ENCODE data around the gene FAM13B.

FAM13B gene

GRCh38 chr5:137937994-137938750 is 94.7 kb downstream of the FAM13B start:
- H3K27me3 ChIP-seq (ENCODE audit: control insufficient read depth, insufficient read depth, low read length): no peaks in the 10 kb centered on the region
- no peak overlapping the region for H3K4me3 ChIP-seq (ENCODE audit: low read length)
- H3K4me1 ChIP-seq (ENCODE audit: control insufficient read depth, insufficient read depth, low read length): no peaks in the 10 kb centered on the region
- DNase-seq (ENCODE audit: low read depth, low spot score): no peak
- H3K9me3 ChIP-seq (ENCODE audit: control insufficient read depth, insufficient read depth, low read length): no peaks in the 10 kb centered on the region
- H3K27ac ChIP-seq (ENCODE audit: low read length): no peak overlapping the region
- H3K36me3 ChIP-seq (ENCODE audit: control insufficient read depth, insufficient read depth, low read length): peaks cover 5% of the 10 kb centered on the region; the same call in 1 of the 2 replicates
- WGBS (ENCODE audit: insufficient coverage, insufficient read length): no CpG with 5 or more reads among the region's 1 CpG

GRCh38 chr5:137935694-137936093 is 97.2 kb downstream of the FAM13B start:
- no peak overlapping the region for H3K4me3 ChIP-seq (ENCODE audit: low read length)
- no peak for DNase-seq (ENCODE audit: low read depth, low spot score)
- peaks cover 3% of the 10 kb centered on the region; the same call in 1 of the 2 replicates for H3K36me3 ChIP-seq (ENCODE audit: control insufficient read depth, insufficient read depth, low read length)
- no peaks in the 10 kb centered on the region for H3K4me1 ChIP-seq (ENCODE audit: control insufficient read depth, insufficient read depth, low read length)
- no peak overlapping the region for H3K27ac ChIP-seq (ENCODE audit: low read length)
- no peaks in the 10 kb centered on the region for H3K27me3 ChIP-seq (ENCODE audit: control insufficient read depth, insufficient read depth, low read length)
- no CpG with 5 or more reads among the region's 3 CpGs for WGBS (ENCODE audit: insufficient coverage, insufficient read length)
- no peaks in the 10 kb centered on the region for H3K9me3 ChIP-seq (ENCODE audit: control insufficient read depth, insufficient read depth, low read length)

GRCh38 chr5:137935190-137935589 is 97.7 kb downstream of the FAM13B start:
- no CpG with 5 or more reads among the region's 1 CpG for WGBS (ENCODE audit: insufficient coverage, insufficient read length)
- no peak overlapping the region for H3K27ac ChIP-seq (ENCODE audit: low read length)
- H3K36me3 ChIP-seq (ENCODE audit: control insufficient read depth, insufficient read depth, low read length): peaks cover 3% of the 10 kb centered on the region; the same call in 1 of the 2 replicates
- no peaks in the 10 kb centered on the region for H3K9me3 ChIP-seq (ENCODE audit: control insufficient read depth, insufficient read depth, low read length)
- H3K4me3 ChIP-seq (ENCODE audit: low read length): no peak overlapping the region
- H3K27me3 ChIP-seq (ENCODE audit: control insufficient read depth, insufficient read depth, low read length): no peaks in the 10 kb centered on the region
- no peak for DNase-seq (ENCODE audit: low read depth, low spot score)
- no peaks in the 10 kb centered on the region for H3K4me1 ChIP-seq (ENCODE audit: control insufficient read depth, insufficient read depth, low read length)

- no peaks in the 10 kb centered on the region for H3K4me1 ChIP-seq (ENCODE audit: control insufficient read depth, insufficient read depth, low read length)
- no peaks in the 10 kb centered on the region for H3K9me3 ChIP-seq (ENCODE audit: control insufficient read depth, insufficient read depth, low read length)
- no peak overlapping the region for H3K4me3 ChIP-seq (ENCODE audit: low read length)
- no peaks in the 10 kb centered on the region for H3K36me3 ChIP-seq (ENCODE audit: control insufficient read depth, insufficient read depth, low read length)
- WGBS (ENCODE audit: insufficient coverage, insufficient read length): no CpG with 5 or more reads among the region's 3 CpGs
- H3K27me3 ChIP-seq (ENCODE audit: control insufficient read depth, insufficient read depth, low read length): no peaks in the 10 kb centered on the region
- DNase-seq (ENCODE audit: low read depth, low spot score): no peak
- no peak overlapping the region for H3K27ac ChIP-seq (ENCODE audit: low read length)
Measured at GRCh38 chr5:137933491-137933911, 99.4 kb downstream of the FAM13B start.

GRCh38 chr5:137932800-137933199 is 100.1 kb downstream of the FAM13B start:
- no peak overlapping the region for H3K27ac ChIP-seq (ENCODE audit: low read length)
- H3K9me3 ChIP-seq (ENCODE audit: control insufficient read depth, insufficient read depth, low read length): no peaks in the 10 kb centered on the region
- no peaks in the 10 kb centered on the region for H3K27me3 ChIP-seq (ENCODE audit: control insufficient read depth, insufficient read depth, low read length)
- DNase-seq (ENCODE audit: low read depth, low spot score): no peak
- WGBS (ENCODE audit: insufficient coverage, insufficient read length): no CpG with 5 or more reads among the region's 3 CpGs
- no peak overlapping the region for H3K4me3 ChIP-seq (ENCODE audit: low read length)
- no peaks in the 10 kb centered on the region for H3K4me1 ChIP-seq (ENCODE audit: control insufficient read depth, insufficient read depth, low read length)
- no peaks in the 10 kb centered on the region for H3K36me3 ChIP-seq (ENCODE audit: control insufficient read depth, insufficient read depth, low read length)

- H3K36me3 ChIP-seq (ENCODE audit: control insufficient read depth, insufficient read depth, low read length): no peaks in the 10 kb centered on the region
- H3K27ac ChIP-seq (ENCODE audit: low read length): no peak overlapping the region
- no CpG with 5 or more reads among the region's 4 CpGs for WGBS (ENCODE audit: insufficient coverage, insufficient read length)
- no peaks in the 10 kb centered on the region for H3K27me3 ChIP-seq (ENCODE audit: control insufficient read depth, insufficient read depth, low read length)
- no peaks in the 10 kb centered on the region for H3K9me3 ChIP-seq (ENCODE audit: control insufficient read depth, insufficient read depth, low read length)
- no peak for DNase-seq (ENCODE audit: low read depth, low spot score)
- no peak overlapping the region for H3K4me3 ChIP-seq (ENCODE audit: low read length)
- H3K4me1 ChIP-seq (ENCODE audit: control insufficient read depth, insufficient read depth, low read length): no peaks in the 10 kb centered on the region
Measured at GRCh38 chr5:137923856-137924255, 109.0 kb downstream of the FAM13B start.

GRCh38 chr5:137921931-137922330 is 110.9 kb downstream of the FAM13B start:
- Histone ChIP-seq H3K27me3 (ENCODE audit: control insufficient read depth, insufficient read depth, low read length) (no peaks in the 10 kb centered on the region), H3K9me3 (ENCODE audit: control insufficient read depth, insufficient read depth, low read length) (no peaks in the 10 kb centered on the region), H3K4me3 (ENCODE audit: low read length) (no peak overlapping the region), H3K4me1 (ENCODE audit: control insufficient read depth, insufficient read depth, low read length) (no peaks in the 10 kb centered on the region), H3K27ac (ENCODE audit: low read length) (no peak overlapping the region), H3K36me3 (ENCODE audit: control insufficient read depth, insufficient read depth, low read length) (no peaks in the 10 kb centered on the region)
- no CpG with 5 or more reads among the region's 3 CpGs for WGBS (ENCODE audit: insufficient coverage, insufficient read length)
- DNase-seq (ENCODE audit: low read depth, low spot score): no peak

GRCh38 chr5:137916923-137917322 is 116.0 kb downstream of the FAM13B start:
- no peak for DNase-seq (ENCODE audit: low read depth, low spot score)
- Histone ChIP-seq H3K27me3 (ENCODE audit: control insufficient read depth, insufficient read depth, low read length) (no peaks in the 10 kb centered on the region), H3K4me1 (ENCODE audit: control insufficient read depth, insufficient read depth, low read length) (no peaks in the 10 kb centered on the region), H3K4me3 (ENCODE audit: low read length) (no peak overlapping the region), H3K36me3 (ENCODE audit: control insufficient read depth, insufficient read depth, low read length) (no peaks in the 10 kb centered on the region), H3K27ac (ENCODE audit: low read length) (no peak overlapping the region), H3K9me3 (ENCODE audit: control insufficient read depth, insufficient read depth, low read length) (no peaks in the 10 kb centered on the region)
- WGBS (ENCODE audit: insufficient coverage, insufficient read length): no CpG with 5 or more reads among the region's 1 CpG

- no peak overlapping the region for H3K27ac ChIP-seq (ENCODE audit: low read length)
- H3K4me3 ChIP-seq (ENCODE audit: low read length): no peak overlapping the region
- H3K36me3 ChIP-seq (ENCODE audit: control insufficient read depth, insufficient read depth, low read length): no peaks in the 10 kb centered on the region
- WGBS (ENCODE audit: insufficient coverage, insufficient read length): no CpG with 5 or more reads among the region's 2 CpGs
- DNase-seq (ENCODE audit: low read depth, low spot score): no peak
- no peaks in the 10 kb centered on the region for H3K27me3 ChIP-seq (ENCODE audit: control insufficient read depth, insufficient read depth, low read length)
- H3K9me3 ChIP-seq (ENCODE audit: control insufficient read depth, insufficient read depth, low read length): no peaks in the 10 kb centered on the region
- no peaks in the 10 kb centered on the region for H3K4me1 ChIP-seq (ENCODE audit: control insufficient read depth, insufficient read depth, low read length)
Measured at GRCh38 chr5:137914758-137915157, 118.1 kb downstream of the FAM13B start.

- Histone ChIP-seq H3K36me3 (ENCODE audit: control insufficient read depth, insufficient read depth, low read length) (no peaks in the 10 kb centered on the region), H3K27ac (ENCODE audit: low read length) (no peak overlapping the region), H3K9me3 (ENCODE audit: control insufficient read depth, insufficient read depth, low read length) (no peaks in the 10 kb centered on the region), H3K4me3 (ENCODE audit: low read length) (no peak overlapping the region), H3K4me1 (ENCODE audit: control insufficient read depth, insufficient read depth, low read length) (no peaks in the 10 kb centered on the region), H3K27me3 (ENCODE audit: control insufficient read depth, insufficient read depth, low read length) (no peaks in the 10 kb centered on the region)
- WGBS (ENCODE audit: insufficient coverage, insufficient read length): no CpG with 5 or more reads among the region's 1 CpG
- DNase-seq (ENCODE audit: low read depth, low spot score): no peak
Measured at GRCh38 chr5:137902408-137903133, 130.3 kb downstream of the FAM13B start.

Data from iPS DF 6.9 (cell line).